Posterior cingulate gyrus (tissue), 11 donors: ENCODE data around the gene TK2.
"Not testable (repeated sequence)": the region's sequence is repeated elsewhere in the genome, so short reads cannot be mapped to it uniquely, and the experiment has no call there.

Experiments
- DNase-seq, 10 donors: peaks; one replicate each; pipeline versions ENCODE4 v3.0.0 to v3.0.0-alpha.2; 2020 to 2021; ENCODE audit warnings: mixed read lengths in 3 of 10
- intact Hi-C: fragments of 100-400 bp; cut with DNase I; formaldehyde crosslinking; loops from one replicate; pipeline ENCODE4 v1.15.1; 2023

Gene TK2

DNA sequence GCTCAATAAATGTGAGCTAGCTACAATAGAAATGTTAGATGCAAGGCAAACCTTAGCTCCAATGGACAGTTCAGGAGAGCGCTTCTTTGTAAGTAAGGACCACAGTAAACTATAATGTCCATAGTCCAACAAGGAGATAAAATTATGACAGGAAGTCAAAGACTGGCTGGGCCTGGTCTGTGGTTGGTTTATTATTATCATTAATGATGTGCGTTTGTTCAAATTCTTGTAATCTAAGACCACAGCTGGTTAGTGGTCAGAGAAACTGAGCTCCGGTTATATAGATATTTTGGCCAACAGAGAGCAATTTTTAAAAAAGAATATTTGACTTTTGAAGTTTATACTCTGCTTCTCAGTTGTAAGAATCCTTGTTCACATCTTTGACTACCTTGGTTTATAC, 24.6 kb upstream of the TK2 start:
- intact Hi-C loops: no loop called here
- no peak for DNase-seq

DNA sequence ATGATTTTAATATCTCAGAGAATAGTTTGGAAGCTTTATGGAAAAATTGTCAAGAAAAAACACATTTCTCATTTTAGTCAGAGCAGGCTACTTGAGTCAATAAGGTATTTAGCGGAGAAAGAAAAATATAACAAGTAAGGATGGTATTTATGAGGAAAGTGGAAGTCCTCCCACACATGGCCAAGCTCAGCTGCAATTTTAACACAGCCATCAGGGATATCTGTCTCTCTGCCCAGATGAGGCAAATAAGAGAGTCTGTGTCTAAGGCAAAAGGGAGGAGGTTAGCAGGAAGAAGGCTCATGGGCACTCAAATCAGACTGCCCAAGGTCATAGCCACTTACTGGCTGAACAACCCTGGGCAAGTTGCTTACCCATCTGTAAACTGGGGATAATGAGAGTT, 24.2 kb upstream of the TK2 start:
- intact Hi-C loops: no loop called here
- DNase-seq: no peak

- no peak for DNase-seq
- intact Hi-C loops: no loop called here
Measured at GRCh38 chr16:66572356-66572755, 22.4 kb upstream of the TK2 start.

DNA sequence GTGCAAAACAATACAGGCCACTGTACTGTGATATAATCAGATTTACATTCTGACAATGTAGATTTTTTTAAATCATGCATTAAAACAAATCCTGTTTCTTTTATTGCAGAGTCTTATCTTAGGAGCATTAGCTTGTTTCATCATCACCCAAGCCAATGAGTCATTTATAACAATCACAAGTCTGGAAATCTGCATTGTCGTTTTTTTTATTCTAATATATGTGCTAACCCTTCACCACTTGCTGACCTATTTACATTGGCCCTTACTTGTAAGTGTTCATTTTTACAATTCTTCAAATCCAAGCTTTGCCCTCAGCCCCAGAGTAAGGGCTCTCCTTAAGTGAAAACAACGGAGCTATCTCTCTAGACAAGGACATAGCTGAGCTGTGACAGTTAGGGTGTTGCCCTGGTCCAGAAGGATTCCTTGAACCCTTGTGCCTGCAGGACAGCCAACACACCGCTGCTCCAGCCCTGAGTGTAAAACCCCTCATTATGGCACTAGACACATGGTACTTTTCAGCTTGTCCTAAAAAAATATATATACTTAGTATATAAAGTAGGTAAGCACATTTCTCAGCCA, 20.0 kb upstream of the TK2 start:
- DNase-seq: no peak
- intact Hi-C loops: no loop called here

DNA sequence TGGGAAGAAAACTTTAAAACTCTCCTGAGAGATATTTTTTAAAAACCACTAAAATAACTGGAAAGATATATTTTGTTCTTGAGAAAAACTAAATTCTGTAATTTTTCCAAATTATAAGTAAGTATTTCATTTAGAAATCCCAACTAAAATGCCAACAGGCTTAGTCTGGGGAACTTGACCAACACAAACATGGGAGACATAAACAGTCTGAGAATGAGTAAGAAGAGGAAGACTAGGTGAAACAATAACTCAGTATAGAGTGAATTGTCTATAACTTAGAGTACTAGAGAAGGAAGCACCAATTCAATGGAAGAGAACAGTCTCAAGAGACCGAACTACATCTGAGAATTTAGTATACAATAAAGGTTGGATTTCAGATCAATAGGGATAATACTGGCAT, 19.2 kb upstream of the TK2 start:
- no peak for DNase-seq
- intact Hi-C loops: no loop called here

GRCh38 chr16:66568355-66568754, 18.4 kb upstream of the TK2 start:
- DNase-seq: no peak
- intact Hi-C loops: no loop called here

DNA sequence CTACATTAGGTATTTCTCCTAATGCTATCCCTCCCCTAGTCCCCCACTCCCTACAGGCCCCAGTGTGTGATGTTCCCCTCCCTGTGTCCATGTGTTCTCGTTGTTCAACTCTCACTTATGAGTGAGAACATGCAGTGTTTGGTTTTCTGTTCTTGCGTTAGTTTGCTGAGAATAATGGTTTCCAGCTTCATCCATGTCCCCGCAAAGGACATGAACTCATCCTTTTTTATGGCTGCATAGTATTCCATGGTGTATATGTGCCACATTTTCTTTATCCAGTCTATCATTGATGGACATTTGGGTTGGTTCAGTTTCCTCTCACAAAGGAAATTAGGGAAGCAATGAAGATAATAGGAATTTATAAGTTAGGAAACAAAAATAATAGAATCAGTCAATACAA, 17.3 kb upstream of the TK2 start:
- intact Hi-C loops, DNase-seq: not testable (repeated sequence)

GRCh38 chr16:66566051-66566901, 16.4 kb upstream of the TK2 start, which contains the start of gene CMTM1:
TSS of gene CMTM1 (plus strand) at chr16:66566439. CDS start at chr16:66566514, 75 bp downstream.
- intact Hi-C loops: no loop called here
- peak in 1 of 10 donors; percentile 75 for DNase-seq

DNA sequence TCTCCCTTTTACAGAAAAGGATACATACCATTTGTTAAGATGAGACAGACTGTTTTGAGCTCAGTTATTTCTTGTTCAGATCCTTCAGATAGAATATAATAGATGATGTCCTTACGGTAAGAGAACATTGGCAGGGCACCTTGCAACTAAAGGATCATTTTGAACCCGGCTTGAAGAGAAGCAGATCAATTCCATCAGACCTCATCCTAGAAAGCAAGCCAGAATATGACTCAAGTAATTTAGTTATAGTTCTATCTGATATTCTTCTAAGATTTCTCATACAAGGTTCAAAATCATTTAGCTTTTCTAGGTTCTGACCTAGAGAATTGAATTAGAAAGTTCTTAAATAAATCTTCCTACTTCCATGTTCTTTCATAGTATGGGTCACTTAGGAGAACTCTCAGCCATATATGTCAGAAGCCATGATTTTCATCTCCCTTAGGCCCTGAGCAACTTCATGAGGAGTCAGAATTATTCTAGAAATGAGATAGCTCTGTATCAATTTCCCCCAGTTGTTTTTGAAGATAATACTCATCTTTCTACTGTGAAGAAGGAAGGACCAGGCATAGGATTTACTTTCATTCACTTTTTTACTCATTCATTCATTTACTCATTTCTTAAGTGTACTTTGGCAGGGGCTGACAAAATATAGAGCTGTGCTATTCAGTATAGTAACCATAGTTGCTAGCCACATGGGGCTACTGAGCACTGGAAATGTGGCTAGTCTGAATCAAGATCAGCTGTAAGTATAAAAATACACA, 13.8 kb upstream of the TK2 start:
- intact Hi-C loops: no loop called here
- no peak for DNase-seq

GRCh38 chr16:66562986-66563385, 13.1 kb upstream of the TK2 start:
- intact Hi-C loops: no loop called here
- DNase-seq: no peak

DNA sequence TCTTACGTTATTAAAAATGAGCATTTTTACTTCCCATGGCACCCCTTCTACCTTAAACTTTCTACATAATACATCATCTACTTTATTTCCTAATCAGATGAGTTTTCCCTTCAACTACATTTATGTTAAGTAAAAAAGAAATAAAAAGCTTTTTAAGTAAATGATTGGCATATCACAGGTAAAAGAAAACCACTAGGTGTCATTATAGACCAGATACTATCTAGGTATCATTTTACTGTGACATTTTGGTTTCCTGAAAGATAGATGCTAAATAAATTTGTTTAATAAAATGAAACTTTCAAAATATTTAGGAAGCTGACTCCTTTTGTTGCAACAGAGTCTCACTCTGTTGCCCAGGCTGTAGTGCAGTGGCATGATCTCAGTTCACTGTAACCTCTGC, 12.5 kb upstream of the TK2 start:
- no peak for DNase-seq
- intact Hi-C loops: no loop called here

GRCh38 chr16:66561381-66562080, 11.6 kb upstream of the TK2 start:
- DNase-seq: no peak
- intact Hi-C loops: no loop called here

GRCh38 chr16:66560107-66560506, 10.2 kb upstream of the TK2 start:
- DNase-seq: no peak
- intact Hi-C loops: no loop called here

DNA sequence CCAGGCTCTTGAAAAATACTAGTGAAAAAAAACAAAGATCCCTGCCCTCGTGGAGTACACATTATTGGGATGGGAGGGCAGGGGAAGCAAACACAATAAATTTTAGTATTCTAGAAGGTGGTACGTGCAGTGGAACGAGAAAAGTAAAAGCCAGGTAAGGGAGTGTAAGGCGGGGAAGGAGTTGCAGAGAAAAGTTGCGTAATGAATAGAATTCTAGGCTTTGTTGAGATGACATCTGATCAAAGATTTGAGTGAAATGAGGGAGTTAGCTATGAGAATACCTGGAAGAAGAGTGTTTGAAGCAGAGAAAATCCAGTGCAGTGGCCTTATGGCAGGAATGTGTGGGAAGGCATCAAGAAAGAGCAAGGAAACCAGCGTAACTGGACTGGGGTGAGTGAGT, 4.6 kb upstream of the TK2 start:
- DNase-seq: no peak
- intact Hi-C loops: loop anchor here (5.0 kb wide), 1 partner anchor 318 kb away; no protein-coding TSS in a partner anchor

GRCh38 chr16:66554021-66554420, 4.1 kb upstream of the TK2 start:
- intact Hi-C loops: loop anchor here (5.0 kb wide), 1 partner anchor 318 kb away; no protein-coding TSS in a partner anchor
- no peak for DNase-seq

DNA sequence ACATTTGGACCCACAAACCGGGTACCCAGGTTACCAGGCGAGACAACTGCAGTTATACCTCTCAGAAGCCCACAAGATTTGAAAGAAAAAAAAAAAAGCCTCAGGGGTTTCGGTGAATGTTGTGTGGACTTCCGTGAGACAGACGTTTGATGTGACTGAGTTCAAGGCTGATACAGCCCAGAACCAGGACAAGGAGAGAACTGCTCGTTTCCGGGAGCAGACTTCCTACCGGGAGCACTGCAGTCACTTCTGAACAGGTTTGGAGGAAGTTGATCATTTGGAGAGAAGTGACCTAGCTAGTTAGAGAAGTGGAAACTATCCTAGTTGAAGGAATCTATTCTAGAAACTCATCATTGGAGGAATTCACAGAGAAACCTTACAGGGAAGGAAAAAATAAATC, 3.3 kb upstream of the TK2 start:
- intact Hi-C loops: loop anchor here (5.0 kb wide), 1 partner anchor 319 kb away; no protein-coding TSS in a partner anchor
- DNase-seq: no peak

- intact Hi-C loops: loop anchor here (5.0 kb wide), 1 partner anchor 320 kb away; no protein-coding TSS in a partner anchor
- DNase-seq: peak; percentile 80 to 98 (median 86)
Measured at GRCh38 chr16:66552286-66553177, 2.6 kb upstream of the TK2 start, which contains the start of gene CKLF. TSS of gene CKLF (plus strand) at chr16:66552576. CDS start at chr16:66552716, 140 bp downstream.

DNA sequence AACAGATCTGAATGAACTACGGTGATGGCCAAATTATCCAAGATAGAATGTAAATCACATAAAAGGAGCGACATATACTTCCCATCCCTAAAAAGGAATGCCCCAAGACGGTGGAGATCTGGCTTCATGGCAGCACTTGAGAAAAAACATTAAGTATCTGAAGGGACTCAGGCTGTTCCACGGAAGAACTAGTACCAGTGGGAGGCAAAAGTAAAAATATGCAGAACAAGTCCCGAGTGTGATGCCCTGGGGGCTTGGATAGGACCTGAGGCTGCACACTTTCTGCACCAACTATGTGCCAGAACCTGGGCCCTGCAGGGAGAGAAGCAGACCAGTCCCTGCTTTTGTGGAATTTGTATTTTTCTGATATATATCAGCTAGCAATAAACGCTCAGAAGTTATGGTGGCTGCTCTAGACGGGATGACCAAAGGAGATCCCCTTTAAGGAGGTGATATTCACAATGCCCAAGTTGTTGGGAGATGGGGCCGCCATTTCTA, 1.9 kb upstream of the TK2 start:
- DNase-seq: no peak
- intact Hi-C loops: loop anchor here (5.0 kb wide), 1 partner anchor 320 kb away; no protein-coding TSS in a partner anchor

DNA sequence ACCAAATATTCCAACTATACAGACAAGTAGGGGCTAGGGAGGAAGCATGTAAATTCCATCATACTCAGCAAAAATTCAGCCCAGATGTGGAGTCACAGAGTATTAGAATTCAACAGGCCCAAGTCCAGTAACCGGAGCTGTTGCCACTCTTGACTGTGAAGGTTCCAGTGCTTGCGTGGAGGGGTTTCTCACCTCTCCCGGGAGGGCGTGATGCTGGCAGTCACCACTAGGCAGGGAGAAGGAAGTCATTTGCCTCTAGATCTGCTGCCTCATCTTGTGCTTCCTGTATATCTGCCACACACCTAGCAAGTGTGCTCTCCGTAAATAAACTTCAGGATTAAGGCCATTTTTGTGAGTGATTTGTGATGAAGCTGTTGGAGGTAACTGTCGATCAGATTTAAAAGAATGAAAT, 1.4 kb upstream of the TK2 start:
- peak in 1 of 10 donors; percentile 59 for DNase-seq
- intact Hi-C loops: loop anchor here (5.0 kb wide), 1 partner anchor 321 kb away; no protein-coding TSS in a partner anchor
